HepG2 (cell line): ENCODE data around the gene CD9. TPM values are rescaled to one million over a fixed set of nuclear protein-coding genes. Genes with fewer than 3 reads are reported as not detected.
A peak's percentile ranks its signal among the peaks of the same experiment; 100 is the strongest.

Source experiments
- AGO1 ChIP-seq: fragments of 200-400 bp; formaldehyde crosslinking; IDR thresholded peaks from 2 replicates; pipeline ENCODE4 v1.6.1; 2017; ENCODE audit warnings: mild to moderate bottlenecking, low read depth, low read length, moderate library complexity; ENCODE audit not compliant: poor library complexity, severe bottlenecking
- ATF6 ChIP-seq: sonication (generic); formaldehyde crosslinking; conservative IDR thresholded peaks from 2 replicates; pipeline ENCODE4 v1.4.0; 2020; ENCODE audit warnings: missing genetic modification reagents
- CEBPG ChIP-seq: IDR thresholded peaks from 2 replicates; pipeline ENCODE4 v1.6.1; 2016
- CHCHD3 ChIP-seq: sonication (generic); formaldehyde crosslinking; IDR thresholded peaks from 2 replicates; pipeline ENCODE4 v1.8.0; 2022; ENCODE audit warnings: mild to moderate bottlenecking, missing genetic modification reagents, moderate library complexity
- GATAD2A ChIP-seq: IDR thresholded peaks from 2 replicates; pipeline ENCODE4 v1.6.1; 2016
- MAX ChIP-seq: IDR thresholded peaks from 2 replicates; pipeline ENCODE4 v1.6.1; 2012; ENCODE audit warnings: inconsistent platforms
- MIER3 ChIP-seq: IDR thresholded peaks from 2 replicates; pipeline ENCODE4 v1.6.1; 2016; ENCODE audit warnings: missing compliant biosample characterization, borderline replicate concordance
- TFAP4 ChIP-seq: sonication (generic); IDR thresholded peaks from 2 replicates; pipeline ENCODE4 v1.6.1; 2016; ENCODE audit warnings: low read depth, borderline replicate concordance
- TFDP2 ChIP-seq: sonication (generic); formaldehyde crosslinking; IDR thresholded peaks from 2 replicates; pipeline ENCODE4 v1.4.0; 2020; ENCODE audit warnings: missing genetic modification reagents
- THAP7 ChIP-seq: sonication (generic); formaldehyde crosslinking; IDR thresholded peaks from 2 replicates; pipeline ENCODE4 v1.8.1; 2023; ENCODE audit warnings: mild to moderate bottlenecking, missing genetic modification reagents
- ZBTB1 ChIP-seq: sonication (generic); formaldehyde crosslinking; IDR thresholded peaks from 2 replicates; pipeline ENCODE4 v1.4.0; 2020; ENCODE audit warnings: missing genetic modification reagents, borderline replicate concordance
- ZFP62 ChIP-seq: sonication (generic); formaldehyde crosslinking; IDR thresholded peaks from 2 replicates; pipeline ENCODE4 v1.4.0; 2020; ENCODE audit warnings: missing genetic modification reagents
- ZNF205 ChIP-seq: IDR thresholded peaks from 2 replicates; pipeline ENCODE4 v1.6.1; 2018; ENCODE audit warnings: missing biosample characterization, missing genetic modification reagents
- ZNF609 ChIP-seq: sonication (generic); formaldehyde crosslinking; IDR thresholded peaks from 2 replicates; pipeline ENCODE4 v1.4.0; 2020; ENCODE audit warnings: mild to moderate bottlenecking, missing genetic modification reagents, borderline replicate concordance
- polyA plus RNA-seq, 8 experiments: library from polyadenylated mRNA; depleted of rRNA in 3 of 8; stranded (reverse) in 7 of 8; unstranded in 1 of 8; fragments of >200 nt; fragmentation: Illumina TruSeq in 4 of 8; extraction: Trizol in 4 of 8; gene quantifications; 2 replicates each; pipeline versions ENCODE4 v1.2.1 to v1.2.3, GENCODE V29; 2011 to 2016; ENCODE audit warnings: low read depth in 4 of 8, missing spikeins in 1 of 8, mixed read lengths in 1 of 8; ENCODE audit not compliant: insufficient read depth in 1 of 8
- total RNA-seq, 5 experiments: library from RNA; depleted of rRNA; stranded (reverse); fragments of >200 nt; fragmentation: Illumina TruSeq; extraction: Trizol; gene quantifications; 2 replicates each; pipeline ENCODE4 v1.2.3, GENCODE V29; 2016; ENCODE audit warnings: low read depth in 1 of 5

The CD9 gene
- total and polyA plus RNA-seq, 2 of the 13 experiments (the other 11 are each of a cell fraction or from before 2014, with no cell fraction given): 5.8 to 38.3 TPM

- TF ChIP-seq TFDP2 (CRISPR knock-in tag) (no peak), ZNF609 (CRISPR knock-in tag) (no peak), ZBTB1 (no peak), CHCHD3 (CRISPR knock-in tag) (0 out of 2 replicates have a peak, but pooled peaks have one; percentile 30), MAX (0 out of 2 replicates have a peak, but pooled peaks have one; percentile 14), AGO1 (peak; percentile 44), GATAD2A (CRISPR knock-in tag) (peak; percentile 58; the same call in 1 of the 2 replicates), ZFP62 (CRISPR knock-in tag) (no peak), ATF6 (CRISPR knock-in tag) (no peak), THAP7 (no peak), TFAP4 (peak; percentile 27; the same call in 1 of the 2 replicates), ZNF205 (CRISPR knock-in tag) (peak; percentile 40; the same call in 1 of the 2 replicates), CEBPG (CRISPR knock-in tag) (no peak), MIER3 (CRISPR knock-in tag) (no peak)
Observed at GRCh38 chr12:6180268-6181051, 19.7 kb upstream of the CD9 start (continued).
